Activated CD4-positive, alpha-beta T cell treated with anti-CD3 and anti-CD28 coated beads, Interleukin-2, Interleukin-4, amounts not matched to agents 100 ng/mL and 50 ng/mL, durations not matched to agents 16 hours and 8 hours (primary cell): ENCODE measurements around the gene TNFRSF13B.
"Not testable (repeated sequence)": the region's sequence is repeated elsewhere in the genome, so short reads cannot be mapped to it uniquely, and the experiment has no call there.

ENCODE experiments used
- DNase-seq: peaks from one replicate; pipeline ENCODE4 v3.0.0-alpha.2; 2020; ENCODE audit warnings: low spot score

TNFRSF13B gene

DNA sequence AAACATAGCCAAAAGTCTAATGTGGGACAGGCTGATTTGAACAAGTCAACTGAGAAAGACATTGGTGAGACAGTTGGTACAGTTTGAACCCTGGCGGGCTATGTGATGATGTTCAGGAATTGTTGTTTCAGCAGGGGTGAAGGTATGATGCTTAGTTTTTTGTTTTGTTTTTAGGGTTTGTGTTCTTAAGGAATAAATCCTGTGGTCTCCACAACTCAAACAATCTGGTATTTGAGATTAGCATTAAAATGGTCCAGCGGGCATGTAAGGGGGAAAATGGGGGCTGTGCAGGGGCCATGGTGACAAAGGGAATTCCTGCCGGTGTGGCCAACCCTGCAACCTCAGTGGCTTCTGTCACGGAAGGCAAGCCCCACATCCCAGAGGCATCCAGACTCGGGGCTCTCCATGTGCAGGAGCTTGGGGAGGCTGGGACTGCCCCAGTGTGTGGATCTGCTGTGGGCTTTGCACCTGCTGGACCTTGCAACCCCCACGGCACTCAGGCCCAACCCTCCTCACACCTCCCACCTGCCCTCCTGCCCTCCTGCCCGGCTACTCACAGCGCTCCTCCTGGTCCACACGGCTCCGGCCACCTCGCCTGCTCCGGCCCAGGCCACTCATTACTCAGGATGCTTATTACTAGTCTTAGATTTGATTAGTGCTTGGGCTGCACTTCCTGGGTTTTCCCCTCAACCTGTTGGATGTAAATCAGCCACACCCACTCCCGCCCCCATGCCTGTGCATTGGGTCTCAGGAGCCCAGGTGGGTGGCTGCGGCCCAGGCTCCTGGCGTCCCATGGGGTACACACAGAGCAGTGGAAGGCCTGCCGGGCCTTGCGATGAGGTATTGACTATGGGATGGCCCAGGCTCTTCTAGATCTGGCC, at the start of gene TNFRSF13B:
Gene TNFRSF13B, minus strand, starts transcription at position 661 of the 881 bp plus-strand sequence. Its CDS starts 43 bp downstream, at position 618.
- no peak for DNase-seq

DNA sequence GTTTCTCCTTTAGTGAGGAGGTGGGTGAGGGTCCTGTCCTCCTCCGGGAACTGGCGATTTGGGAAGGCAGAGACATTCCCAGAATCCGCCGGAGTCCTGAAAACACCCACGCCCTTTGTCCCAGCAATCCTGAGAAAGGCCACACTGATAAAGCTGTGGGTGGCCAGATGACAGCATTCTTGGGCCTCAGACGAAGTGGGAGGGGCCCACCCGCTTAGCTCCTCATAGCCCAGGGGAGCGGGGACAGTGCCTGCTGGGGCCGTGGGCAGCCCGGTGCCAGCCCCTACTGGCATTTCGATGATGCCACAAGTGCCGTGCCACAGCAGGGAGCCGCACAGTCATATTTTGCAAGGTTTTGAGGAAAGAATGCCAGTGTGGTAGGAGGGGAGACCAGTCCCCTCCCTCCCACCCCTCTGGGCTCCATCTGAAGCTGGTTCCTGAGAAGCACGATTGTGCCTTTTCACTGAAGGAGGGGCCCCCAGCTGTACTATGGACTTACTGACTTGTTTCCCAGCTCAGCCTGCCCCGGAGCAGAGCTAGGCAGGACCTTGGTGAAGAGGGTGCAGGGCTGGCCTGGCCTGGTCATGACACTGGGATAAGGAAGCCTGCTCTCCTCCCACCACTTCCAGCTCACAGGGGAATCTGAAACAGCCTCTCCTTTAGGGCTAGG, 49.4 kb upstream of the TNFRSF13B start:
- DNase-seq = no peak

DNA sequence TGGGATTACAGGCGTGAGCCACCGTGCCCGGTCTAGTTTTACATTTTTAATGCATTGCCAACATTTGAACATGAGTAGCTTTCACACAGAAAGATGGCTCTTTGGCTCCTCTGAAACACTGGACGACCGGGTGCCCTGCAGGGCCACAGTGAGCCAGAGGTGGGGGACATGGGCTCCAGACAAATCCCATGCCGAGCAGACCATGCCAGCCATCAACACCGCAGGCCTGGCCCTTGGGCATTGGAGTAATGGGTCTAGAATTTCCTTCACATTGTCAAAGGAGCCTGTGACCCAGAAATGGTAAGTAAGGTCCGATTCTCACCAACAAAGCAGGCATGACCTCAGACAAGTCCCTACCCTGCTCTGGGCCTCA, 48.9 kb upstream of the TNFRSF13B start:
- DNase-seq = no peak

DNA sequence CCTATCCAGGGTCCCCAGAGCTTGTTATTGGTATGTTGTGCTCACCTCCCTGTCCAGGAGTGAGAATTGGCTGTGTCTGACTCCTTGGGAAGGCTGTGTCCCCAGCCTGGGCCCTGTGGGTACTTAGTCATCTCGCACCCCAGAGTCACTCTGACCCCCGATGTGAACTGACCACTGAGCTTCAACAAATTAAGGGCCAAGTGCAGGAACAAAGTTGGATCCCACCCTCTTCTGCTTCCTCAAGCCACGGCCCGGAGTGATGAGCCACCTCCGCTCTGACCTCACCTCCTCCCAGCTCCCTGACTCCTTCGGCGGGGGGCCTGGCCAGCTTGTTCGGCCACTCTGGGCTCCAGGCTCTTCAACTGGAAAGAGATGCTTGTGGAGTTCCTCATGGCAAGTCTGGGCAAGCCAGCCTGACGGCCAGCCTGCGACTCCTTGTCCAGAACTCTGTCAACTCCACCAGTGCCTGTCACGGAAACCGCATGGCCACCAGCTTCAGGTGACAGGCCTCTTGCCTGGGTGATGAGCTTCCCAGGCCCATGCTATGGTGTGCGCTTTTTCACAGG, 48.1 kb upstream of the TNFRSF13B start:
- DNase-seq = no peak

DNA sequence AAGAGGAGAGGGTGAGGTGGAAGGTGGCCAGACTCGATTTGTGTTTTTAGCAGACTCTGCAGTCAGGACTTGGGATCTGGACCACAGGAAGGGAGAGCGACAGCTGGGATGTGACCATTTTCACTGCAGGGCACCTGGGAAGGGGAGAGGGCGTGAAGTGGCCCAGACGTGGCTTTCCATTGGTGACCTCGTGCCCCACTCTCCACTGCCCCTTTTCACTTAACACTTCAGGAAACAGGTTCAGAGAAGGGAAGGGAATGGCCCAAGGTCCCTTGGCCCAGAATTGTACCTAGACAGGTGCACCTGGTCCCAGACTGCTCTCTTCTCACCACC, 47.5 kb upstream of the TNFRSF13B start:
- DNase-seq = no peak

DNA sequence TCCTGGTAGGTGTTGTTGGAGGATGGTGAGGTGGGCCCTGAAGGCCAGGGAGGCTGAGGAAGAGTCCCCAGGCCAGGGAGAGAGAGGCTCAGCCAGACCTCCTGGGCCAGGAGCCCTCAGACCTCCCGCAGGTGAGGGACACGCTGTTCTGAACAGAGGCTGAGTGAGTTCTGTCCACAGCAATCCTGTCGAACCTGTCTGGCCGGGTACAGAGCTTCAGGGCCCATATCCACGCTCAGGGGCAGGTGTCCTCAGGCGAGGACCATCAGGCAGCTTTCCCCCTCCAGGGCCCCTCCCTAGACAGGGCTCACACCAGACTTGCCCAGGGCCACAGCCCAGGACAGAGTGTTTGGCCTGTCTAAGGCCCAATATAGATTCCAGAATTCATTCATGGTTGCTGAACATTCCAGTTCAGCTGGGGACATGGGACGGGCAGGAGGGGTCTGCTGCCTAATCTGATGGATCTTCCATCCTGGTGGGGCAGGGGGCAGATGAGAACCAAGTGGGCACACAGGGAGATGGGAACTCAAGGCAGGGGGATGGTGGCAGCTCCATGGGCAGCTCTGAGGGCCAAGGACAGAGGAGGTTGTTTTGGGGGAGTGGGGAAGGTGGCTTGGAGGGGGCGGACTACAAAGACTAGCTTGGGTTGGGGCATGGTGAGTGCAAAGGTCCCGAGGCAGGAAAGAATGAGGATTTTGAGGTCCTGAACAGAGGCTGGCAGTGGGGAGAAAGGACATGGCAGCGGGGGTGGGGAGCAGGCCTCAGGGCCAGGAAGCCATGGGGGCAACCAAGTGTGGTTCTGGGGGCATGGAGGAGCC, 46.9 kb upstream of the TNFRSF13B start:
- no peak for DNase-seq

DNA sequence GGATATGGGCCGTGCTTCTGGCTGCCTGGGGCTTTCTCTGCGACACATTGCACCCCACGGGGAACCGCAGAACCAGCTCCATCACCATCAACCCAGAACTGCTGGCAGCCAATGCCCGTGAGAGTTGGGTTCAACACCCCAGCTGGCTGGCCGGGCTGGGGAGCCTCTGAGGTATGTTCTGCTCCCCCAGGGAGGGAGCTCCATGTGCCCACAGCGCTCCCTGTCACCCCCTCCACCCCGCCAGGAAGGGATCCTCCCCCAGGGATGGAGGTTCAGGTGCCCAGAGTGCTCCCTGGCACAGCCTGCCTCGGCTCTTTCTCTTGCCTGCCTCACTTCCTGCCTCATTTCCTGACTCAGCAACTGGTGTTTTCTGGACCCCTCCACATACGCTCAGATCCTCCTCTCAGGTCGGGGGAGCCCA, 46.1 kb upstream of the TNFRSF13B start:
- no peak for DNase-seq

DNA sequence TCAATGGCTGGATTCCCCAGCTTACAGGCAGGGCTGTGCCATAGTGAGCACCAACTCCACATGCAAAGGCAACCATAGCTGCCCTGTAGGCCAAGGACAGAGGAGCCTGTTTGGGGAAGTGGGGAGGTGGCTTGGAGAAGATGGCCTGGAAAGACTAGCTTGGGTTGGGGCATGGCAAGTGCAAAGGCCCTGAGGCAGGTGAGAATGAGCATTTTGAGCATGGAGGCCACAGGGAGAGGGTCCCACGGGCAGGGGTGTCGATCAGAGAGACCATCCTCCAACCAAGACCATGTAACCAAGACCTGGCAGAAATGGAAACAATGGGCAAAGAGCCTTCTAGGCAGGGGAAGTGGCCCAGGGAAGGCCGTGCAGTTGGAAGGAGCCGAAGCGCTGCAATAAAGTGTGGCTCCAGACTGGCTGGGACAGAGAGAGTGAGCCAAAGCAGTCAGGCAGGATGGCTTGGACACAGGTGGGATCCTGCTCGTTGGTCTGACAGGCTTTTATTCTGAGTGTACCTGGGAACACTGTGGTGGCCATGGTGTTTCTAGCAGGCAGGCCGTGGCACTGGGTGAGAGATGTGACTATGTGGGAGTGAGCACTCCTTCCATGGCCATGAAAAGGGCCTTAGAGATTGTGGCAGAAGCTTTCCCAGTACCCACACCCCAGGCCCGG, 45.6 kb upstream of the TNFRSF13B start:
- no peak for DNase-seq

DNA sequence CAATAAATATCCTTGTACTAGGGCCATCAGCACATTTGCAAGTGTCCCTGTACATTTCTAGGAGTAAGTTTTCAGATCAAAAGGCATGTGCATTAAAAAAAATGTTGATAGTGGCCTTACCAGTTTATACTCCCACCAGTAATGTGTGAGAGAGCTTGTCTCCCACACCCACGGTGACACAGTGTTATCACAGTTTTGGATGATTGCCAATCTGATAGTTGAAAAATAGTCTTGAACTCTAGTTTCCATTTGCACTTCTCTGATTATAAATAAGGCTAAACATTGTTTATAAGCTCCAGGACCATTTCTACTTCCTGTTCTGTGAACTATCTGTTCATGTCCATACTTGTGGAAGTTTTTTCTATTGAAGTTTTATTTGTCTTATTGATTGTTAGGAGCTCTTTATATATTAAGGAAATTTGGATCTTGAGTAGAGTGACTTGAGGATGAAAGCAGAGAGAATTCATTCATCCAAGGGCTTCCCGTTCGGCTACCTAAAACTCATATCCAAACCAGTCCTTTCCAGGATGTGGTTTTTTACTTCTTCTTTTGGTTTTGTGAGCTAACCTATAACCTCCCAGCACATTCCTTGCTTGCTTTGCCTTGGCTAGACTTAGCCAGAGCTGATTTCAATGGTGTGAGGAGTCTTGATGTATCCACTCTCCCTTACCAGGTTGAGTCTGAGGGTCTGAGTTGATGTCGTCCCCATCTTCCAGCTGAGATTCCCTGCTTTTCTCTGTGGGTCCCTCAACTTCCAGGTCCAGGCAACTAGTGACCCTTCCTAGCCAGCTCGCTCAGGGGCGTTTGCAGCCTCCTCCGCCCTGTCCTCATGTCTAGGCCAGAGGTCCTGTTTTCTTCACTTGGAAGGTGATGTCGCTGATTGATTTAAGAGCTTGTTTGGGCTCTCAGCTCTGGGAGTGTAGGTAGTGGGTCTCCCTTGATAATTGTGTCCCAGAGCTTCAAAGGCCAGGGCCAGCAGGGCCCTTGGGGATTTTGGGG, 44.6 kb upstream of the TNFRSF13B start:
- DNase-seq = peak; percentile 31

DNA sequence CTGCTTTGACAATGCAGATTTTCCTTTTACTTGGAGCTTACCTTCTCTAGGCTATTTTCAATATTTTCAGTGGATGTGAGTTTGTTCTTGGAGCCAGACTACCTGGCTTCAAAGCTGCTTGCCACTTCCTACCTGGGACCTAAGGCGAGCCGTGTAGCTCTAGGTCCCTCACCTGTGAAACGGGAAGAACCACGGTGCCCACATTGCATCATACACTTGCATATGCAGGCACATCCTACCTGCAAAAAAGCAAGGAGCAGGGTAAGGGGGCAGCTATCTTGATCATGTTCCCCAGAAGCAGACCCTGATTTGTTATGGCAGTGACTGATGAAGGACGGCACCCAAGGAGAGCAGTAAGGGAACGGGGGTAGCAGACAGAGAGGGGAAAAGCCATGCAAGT, 43.3 kb upstream of the TNFRSF13B start:
- DNase-seq = no peak

DNA sequence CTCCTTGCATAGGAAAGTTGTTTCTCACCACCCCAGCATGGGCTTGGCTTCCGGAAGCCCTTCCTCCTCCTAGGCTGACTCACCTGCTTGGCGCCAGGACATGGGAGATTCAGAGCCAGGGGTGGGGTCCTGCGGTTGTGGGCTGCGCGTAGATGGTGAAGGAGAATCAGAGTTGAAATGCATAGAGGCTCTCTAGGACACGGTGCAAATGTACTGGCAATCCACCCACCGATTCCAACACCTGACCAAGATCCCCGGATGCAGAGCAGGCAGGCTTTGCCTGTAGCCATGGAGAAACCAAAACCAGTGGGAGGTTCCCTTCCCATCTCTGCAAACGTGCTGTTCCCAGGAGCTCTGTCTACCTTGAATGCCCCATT, 42.8 kb upstream of the TNFRSF13B start:
- not testable (repeated sequence) for DNase-seq

DNA sequence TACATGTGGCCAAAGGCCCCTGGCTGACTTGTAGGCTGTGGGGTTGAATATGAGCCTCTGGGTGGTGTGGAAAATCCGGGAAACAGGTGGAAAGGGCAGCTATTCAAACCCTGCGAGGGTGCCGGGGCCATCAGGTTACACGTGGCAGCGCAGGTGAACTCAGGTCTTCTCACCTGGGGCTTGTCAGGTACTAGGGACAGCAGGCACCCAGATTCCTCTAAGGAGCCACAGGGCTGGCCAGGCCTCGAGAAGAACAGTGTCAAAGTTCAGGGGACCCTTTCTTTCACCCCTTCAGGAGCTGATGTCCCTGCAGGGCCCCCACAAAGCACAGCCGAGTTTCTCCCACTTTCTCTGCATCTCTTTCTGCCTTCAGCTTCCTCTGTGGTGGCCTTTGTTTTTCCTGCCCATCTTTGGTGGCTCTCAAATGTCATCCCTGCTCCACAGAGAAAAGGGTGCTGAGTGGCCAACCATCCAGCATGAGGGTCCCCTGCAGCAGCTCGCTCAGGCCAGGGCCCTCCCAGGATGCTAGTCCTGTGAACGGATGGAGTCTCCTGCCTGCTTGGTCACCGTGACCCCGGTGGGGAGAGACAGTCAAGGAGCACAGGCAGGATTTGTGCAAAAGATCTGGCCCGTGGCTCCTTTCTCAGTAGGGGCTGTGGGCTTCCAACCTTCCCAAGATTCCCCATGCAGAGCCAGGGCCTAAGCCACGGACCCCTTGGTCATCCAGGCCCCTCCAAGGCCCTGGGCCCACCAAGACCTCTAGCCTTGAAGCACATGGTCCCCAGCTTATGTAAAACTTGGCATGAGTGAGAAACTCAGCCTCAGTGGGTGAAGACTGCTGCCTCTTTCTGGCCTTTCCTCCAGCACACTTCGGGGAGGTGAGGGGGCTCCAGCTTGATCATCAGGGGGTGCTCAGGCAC, 42.2 kb upstream of the TNFRSF13B start:
- DNase-seq = not testable (repeated sequence)

DNA sequence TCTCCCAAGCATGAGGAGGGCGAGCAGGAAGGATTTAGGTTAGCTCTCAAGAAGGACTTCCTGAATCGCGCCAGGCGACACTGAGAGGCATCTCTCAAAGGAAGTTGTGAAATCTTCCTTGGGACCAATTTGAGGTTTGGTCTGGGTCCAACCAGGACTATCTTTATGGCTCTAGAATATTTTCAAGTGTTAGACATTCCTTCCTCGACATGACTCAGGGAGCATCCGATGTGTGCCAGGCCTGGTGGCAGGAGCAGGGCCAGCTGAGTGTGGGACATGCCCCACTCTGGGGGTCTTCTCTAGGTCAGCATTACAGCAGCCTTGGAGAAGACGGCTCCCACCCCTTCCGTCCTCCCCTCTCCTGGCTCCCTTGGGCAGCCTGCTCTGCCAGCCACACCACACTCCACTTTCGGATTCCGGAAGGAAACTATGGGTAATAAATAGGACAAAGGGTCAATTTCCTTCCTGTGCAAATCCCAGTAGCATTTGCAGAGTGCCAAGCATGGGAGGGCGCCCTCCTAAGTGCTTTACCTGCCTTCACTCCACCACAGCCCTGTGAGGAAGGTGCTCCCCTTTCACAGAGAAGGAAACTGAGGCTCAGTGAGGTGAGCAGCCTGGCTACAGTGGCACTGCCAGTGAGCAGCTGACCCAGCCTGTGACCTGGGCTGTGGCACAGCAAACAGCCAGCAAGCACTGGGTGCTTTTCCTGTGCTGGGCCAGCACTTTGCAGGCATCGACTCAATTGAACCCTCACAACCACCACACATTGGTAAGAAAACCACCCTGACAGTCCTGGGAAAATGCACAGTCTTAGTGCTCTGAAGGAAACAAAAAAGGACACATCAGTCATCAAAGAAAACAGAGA, 39.4 kb upstream of the TNFRSF13B start:
- DNase-seq = not testable (repeated sequence)

DNA sequence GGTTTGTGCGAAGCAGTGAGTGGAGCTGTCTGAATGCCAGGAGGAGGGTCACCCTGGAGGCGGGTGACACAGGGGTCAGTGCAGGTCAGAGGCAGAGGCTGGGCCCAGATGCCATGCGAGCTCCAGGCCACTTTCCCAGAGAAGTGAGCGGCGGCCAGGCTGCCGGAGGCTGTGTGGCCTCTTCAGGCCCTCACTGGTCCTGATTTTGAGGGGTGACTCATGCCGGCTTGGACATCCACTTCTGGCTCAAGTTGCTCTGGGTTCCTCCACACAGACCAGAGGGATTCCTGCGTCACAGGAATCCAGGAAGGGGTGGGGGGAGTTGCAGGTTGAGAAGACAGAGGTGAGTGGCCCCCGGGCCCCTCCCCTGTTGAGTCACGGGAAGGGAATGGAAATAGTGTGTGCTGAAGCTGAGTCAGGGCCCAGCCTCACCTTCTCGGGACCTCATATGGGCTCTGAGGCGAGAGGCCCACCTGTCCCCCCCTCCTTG, 38.7 kb upstream of the TNFRSF13B start:
- not testable (repeated sequence) for DNase-seq

DNA sequence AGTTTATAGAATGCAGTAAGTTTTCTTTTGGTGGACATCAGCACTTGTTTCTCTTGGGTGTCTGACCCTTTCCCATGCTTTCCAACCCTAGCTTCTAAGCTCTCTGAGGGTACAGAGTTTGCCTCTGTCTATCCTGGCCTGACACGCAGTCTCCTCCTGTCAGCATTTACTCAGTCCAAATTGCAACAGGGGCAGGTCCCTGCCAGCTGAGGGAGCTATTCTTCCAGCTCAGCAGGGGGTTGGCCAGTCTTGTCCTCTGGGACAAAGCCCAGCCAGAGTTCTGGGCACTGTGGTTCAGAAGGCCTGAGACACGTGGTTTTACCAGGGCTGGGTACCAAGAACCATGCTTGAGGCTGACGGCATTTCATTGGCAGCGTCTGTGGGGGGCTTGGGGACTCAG, 38.1 kb upstream of the TNFRSF13B start:
- not testable (repeated sequence) for DNase-seq

DNA sequence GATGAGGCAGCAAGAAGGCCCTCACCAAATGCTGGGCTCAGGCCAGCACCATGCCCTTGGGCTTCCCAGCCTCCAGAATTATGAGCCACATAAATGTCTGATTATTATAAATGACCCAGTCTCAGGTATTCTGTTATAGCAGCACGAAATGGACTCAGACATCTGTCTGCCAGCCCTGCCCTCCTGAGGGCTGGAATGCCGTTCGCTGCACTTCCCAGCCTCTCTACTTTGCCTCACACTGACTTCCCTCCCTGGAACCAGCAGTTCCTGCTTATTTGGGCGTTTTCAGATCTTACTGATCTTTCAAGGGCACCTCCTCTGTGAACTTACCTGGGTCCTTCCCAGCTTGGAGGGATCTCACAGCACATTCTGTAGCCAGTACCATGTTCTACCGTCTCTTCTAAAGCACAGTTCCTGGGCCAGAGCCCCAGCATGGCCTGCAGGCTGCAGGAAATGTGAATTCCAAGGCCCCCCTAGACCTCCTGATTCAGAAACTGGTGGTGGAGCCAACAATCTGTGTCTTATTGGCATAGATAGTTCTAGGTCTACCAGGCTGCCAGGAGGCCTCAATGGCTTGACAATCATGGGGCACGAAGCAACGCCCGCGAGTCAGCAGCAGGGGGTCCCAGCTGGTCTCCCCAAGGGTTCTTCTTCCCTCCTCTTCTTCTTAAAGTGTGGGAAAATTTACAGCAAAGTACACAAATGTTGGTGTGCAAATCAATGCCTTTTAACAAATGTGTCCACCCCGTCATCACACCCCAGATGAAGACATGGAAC, 36.9 kb upstream of the TNFRSF13B start:
- DNase-seq = not testable (repeated sequence)

DNA sequence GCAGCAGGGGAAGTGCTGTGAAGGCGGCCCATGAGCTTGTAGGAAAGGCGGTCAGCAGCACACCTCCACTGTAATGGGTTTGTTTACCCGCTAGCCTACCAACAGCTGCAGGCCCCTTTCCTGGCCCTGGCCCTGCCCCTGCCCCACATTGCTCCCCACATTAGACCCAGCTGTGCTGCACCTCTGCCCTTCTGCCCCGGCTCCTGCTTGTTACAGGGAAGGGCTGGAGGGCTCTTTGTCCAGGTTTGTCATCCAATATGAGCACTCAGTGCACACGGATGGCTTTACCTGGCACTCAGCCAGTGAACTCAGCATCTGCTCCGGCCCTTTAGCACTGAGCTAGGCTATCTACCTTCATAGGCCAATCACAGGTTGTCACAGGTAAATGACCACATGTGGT, 36.0 kb upstream of the TNFRSF13B start:
- not testable (repeated sequence) for DNase-seq
